AG09319 (cell line): ENCODE data around the gene KCNB1.

Source experiments
- DNase-seq: peaks from one replicate; pipeline ENCODE4 v3.0.0-alpha.2; 2010; ENCODE audit warnings: low read depth; ENCODE audit errors: extremely low read depth
- TF ChIP-seq, protein P1 (sequence below): IDR thresholded peaks from 2 replicates; pipeline ENCODE4 v1.5.1; 2011; ENCODE audit warnings: low read depth, mild to moderate bottlenecking, inconsistent platforms, low read length, moderate library complexity

Gene KCNB1

DNA sequence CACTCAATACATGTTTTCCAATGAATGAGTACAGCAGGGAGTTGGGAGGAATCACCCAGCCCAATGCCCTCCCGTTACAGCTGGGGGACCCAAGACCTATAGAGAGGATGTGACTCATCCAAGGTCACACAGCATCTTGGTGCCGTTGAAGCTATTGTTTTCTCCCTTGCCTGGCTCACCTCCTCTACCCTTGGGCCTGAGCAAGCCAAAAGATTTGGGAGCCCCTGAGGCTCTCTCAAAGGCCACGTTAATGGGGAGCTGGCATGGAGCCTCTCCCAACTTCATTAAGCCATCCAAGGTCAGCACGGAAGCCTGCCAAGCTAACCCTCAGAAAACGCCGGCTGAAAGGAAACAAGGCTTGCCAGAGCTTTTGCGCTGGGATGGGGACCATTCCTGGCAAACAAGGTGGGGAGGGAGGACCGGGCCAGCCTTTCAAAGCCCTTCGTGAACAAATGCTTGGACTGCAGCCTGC, 30.4 kb downstream of the KCNB1 start:
- no peak for DNase-seq
- TF ChIP-seq, protein P1, sequence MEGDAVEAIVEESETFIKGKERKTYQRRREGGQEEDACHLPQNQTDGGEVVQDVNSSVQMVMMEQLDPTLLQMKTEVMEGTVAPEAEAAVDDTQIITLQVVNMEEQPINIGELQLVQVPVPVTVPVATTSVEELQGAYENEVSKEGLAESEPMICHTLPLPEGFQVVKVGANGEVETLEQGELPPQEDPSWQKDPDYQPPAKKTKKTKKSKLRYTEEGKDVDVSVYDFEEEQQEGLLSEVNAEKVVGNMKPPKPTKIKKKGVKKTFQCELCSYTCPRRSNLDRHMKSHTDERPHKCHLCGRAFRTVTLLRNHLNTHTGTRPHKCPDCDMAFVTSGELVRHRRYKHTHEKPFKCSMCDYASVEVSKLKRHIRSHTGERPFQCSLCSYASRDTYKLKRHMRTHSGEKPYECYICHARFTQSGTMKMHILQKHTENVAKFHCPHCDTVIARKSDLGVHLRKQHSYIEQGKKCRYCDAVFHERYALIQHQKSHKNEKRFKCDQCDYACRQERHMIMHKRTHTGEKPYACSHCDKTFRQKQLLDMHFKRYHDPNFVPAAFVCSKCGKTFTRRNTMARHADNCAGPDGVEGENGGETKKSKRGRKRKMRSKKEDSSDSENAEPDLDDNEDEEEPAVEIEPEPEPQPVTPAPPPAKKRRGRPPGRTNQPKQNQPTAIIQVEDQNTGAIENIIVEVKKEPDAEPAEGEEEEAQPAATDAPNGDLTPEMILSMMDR = no peak

DNA sequence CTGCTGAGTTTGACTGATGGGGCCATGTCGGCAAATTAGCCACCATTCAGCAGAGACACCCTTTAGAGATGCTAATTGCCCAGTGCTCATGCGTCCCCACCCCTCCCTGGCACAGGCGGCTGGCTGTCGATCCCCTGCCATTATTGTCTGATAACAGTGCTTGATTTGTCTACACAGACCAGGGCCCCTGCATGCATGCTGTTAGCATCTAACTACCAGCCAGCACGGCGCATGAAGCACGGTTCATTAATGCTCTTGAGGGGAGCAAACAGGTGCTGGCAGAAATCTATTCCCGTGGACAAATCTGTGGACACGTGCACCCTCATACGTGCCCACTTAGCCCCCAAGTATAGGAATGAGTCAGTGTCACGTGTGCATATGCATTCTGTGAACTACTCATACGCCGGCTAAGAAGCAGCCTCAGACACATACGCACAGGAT, 32.2 kb downstream of the KCNB1 start:
- TF ChIP-seq, protein P1 = no peak
- no peak for DNase-seq

DNA sequence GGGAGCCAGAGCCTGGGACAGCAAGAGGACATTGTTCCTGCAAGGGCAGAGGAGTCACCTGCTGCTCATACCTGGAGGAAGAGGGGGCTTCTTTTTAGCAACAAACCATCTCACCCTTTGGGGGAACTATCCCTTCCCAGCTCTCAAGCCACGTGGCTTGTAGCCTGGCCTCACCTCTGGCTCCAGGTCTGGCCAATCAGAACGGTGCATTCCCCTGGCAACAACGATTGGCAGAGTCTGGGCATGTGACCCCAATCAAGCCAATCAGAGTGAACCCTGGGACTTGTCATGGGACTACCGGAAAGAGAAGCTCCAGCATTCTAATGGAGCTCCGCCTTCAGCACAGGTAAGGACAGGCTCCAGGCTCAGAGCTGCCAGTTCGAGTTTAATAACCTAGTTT, 33.6 kb downstream of the KCNB1 start:
- TF ChIP-seq, protein P1 = no peak
- DNase-seq = no peak

DNA sequence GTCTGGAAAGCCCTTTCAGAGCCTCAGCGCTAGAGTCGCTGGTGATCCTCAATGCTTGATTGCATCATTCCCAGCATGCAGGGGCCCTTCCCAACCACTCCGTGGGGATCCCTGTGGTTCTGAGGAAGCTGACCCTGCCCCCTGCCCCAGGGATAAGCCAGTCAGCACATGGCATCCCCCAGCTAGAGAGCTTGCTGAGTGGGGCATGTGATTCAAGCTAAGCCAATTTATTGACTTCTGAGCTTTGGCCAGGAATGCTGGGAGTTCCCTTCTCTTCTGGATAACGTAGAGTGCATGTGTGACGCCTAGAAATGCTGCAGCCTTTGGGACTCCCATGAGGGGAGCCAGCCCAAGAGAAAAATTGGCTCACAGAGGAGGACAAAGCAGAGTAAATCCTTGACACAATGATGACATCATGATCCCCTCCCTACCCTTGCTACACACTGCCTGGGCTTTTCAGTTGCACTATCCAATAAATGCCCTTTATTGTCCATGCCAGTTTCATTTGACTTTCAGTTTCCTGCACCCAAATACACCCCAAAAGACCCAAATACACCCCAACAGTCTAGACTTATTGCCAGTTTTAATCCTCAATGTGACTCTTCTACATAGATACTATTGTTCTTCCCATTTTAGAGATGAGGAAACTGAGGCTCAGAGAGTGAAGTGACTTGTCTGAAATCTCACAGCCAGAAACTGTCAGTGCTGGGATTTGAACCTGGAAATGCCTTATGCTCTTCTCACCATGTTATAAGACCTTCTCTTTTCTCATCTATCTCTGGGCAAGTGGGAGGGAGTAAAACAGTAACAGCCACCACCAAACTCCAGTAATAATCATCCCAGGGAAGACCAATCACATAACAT, 34.3 kb downstream of the KCNB1 start:
- TF ChIP-seq, protein P1 = no peak
- DNase-seq = no peak

DNA sequence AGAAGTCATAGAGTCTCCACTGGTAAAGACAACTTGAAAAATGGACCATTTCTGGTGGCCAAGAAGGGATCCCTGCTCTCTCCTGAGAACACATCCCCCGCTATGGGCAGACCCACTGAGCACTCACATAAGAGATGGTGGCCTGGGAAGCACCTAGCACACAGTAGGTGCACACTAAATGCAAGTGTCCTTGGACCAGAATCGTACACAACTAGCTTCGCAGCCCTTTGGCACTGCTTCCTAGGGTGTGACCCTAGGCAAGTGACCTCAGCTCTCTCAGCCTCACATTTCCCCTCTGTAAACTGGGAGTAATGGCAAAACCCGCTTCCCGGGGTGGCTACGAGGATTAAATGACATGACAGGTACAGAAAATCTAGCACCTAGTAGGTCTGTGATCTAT, 35.1 kb downstream of the KCNB1 start:
- no peak for DNase-seq

DNA sequence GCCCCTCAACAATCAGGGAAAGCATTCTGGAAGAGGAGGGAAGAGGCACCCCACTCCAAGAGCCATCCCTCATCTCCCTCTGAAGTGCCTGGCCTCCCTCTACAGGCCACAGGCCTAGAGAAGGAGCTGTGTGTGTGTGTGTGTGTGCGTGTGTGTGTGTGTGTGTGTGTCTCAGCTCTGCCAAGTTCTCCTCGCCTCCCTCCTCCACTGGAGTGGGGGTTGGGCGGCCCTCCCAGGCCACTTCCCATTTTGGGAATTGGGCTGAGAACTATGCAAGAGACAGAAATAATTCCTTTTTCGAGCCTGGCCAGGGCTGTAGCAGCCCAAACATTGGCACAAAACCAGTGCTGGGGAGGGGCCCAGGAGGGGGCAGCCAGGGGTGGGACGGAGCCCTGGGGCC, 35.7 kb downstream of the KCNB1 start:
- TF ChIP-seq, protein P1 = no peak
- peak; percentile 2 for DNase-seq

More for the DNA sequence above, 35.1 kb downstream of the KCNB1 start:
- TF ChIP-seq, protein P1 = no peak

DNA sequence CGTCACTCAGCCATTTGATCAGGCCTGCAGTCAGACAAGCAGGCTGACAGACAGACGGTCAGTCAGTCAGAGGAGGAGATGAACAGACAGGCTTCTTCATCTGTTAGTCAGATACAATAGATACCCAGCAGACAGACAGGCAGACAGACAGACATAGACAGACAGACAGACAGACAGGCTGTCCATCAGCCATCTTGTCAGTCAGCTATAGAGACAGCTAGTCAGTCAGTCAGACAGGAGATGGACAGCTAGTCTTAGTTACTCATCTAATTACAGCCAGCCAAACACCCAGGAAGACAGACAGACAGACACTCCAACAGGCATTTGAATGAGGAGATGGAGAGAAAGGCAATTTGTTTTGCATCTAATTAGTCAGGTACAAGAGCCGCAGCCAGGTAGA, 36.4 kb downstream of the KCNB1 start:
- TF ChIP-seq, protein P1 = no peak
- DNase-seq = no peak
